Cardiac fibroblast (primary cell): Measurements from ENCODE around the gene MGMT.
A peak's percentile ranks its signal among the peaks of the same experiment; 100 is the strongest.

Source experiments
- DNase-seq, 2 donors: peaks; one replicate each; pipeline versions ENCODE4 v3.0.0 to v3.0.0-alpha.2; 2010; ENCODE audit warnings: low read depth in 2 of 2
- H3K4me3 ChIP-seq, 2 donors: replicated peaks in 1 of 2; 1 replicate in 1 of 2; 2 replicates in 1 of 2; pipeline ENCODE4 v1.5.1; 2011; ENCODE audit warnings: low read depth in 2 of 2, low read length in 2 of 2, mild to moderate bottlenecking in 2 of 2, moderate library complexity in 1 of 2
- TF ChIP-seq, protein P1 (sequence below): IDR thresholded peaks from one replicate; pipeline ENCODE4 v1.5.1; 2011; ENCODE audit warnings: low read depth, mild to moderate bottlenecking, low read length, inconsistent platforms

MGMT gene

DNA sequence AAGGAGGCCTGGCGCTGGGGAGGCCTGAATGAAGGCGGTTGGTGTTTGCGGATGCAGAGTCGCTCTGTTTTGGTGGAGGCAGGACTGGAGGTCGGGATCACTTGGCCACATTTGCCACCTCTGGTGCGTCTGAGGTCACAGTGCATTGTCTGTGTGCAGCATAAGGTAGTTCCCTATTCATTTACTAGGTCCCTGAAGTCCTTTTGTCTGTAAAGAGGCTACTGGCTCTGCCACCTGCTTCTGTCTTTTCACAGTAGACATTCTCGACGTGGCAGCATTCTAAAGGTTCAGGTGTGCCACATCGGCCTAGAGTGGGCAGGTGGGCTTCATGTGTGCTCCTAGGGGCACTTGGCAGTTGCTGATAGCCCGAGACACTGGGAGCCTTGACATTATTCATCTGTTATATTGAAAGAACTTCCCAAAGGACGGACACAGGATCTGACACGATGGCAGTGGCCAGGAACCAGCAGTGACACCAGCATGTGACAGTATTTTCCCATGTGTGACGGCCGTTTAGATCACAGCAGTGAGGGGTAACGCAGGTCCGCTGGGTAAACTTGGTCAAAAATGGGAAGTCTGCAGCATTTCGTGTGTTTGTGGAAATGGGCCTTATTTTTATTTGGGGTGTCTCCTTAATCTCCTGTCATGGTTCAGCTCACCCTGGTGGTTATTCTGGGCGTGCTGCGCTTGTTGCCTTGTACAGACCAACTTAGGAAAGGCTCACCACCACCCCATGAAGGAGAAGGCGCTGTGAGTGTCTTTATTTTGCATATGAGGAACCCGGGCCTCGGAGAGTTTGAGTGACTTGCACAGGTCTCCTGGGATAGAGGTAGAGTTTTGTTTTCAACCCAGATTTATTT is 5.9 kb downstream of the MGMT start:
- DNase-seq, result no peak
- TF ChIP-seq, protein P1, sequence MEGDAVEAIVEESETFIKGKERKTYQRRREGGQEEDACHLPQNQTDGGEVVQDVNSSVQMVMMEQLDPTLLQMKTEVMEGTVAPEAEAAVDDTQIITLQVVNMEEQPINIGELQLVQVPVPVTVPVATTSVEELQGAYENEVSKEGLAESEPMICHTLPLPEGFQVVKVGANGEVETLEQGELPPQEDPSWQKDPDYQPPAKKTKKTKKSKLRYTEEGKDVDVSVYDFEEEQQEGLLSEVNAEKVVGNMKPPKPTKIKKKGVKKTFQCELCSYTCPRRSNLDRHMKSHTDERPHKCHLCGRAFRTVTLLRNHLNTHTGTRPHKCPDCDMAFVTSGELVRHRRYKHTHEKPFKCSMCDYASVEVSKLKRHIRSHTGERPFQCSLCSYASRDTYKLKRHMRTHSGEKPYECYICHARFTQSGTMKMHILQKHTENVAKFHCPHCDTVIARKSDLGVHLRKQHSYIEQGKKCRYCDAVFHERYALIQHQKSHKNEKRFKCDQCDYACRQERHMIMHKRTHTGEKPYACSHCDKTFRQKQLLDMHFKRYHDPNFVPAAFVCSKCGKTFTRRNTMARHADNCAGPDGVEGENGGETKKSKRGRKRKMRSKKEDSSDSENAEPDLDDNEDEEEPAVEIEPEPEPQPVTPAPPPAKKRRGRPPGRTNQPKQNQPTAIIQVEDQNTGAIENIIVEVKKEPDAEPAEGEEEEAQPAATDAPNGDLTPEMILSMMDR, result no peak
- no peak overlapping the region for H3K4me3 ChIP-seq

DNA sequence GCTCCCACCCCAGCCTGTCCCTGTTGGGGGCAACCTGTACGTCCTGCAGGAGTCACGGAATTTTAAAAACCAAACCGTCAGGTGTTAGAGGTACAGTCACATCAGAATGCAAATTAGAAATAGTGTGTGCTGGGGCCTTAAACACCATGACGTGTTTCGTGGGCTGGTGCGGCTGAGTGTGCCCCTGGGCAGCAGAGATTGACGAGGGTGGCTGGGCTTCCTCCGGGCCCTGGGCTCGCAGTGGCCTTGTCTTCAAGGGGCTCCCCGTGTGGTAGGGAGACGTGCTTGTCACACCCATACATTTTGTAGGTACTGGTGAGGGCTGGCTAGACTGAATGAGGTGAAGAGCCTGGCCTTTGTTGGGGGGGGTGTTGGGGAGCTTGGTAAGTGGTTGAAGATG is 7.6 kb downstream of the MGMT start:
- no peak overlapping the region for H3K4me3 ChIP-seq
- TF ChIP-seq, protein P1, result no peak

DNA sequence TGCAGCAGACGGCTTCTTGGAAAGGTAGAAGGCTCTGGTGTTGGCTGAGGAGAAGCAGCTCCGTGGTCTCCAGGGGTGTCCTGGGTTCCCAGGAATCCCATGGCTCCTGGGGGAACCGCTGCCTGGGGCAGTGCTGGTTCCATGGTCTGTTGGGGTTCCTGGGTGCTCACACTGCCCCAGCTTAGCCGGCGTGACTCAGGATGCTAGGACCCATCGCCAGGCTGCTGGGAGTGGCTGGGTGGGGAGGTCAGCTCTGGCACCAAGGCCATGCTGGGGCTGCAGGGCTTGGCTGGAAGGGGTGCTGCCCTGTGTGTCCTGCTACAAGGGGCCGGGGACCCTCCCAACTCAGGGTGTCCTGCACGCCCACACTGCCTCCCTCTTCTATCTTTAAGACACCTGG is 9.4 kb downstream of the MGMT start:
- H3K4me3 ChIP-seq, result no peak overlapping the region
- DNase-seq, result no peak
- TF ChIP-seq, protein P1, result no peak

More for the DNA sequence above, 7.6 kb downstream of the MGMT start:
- no peak for DNase-seq

DNA sequence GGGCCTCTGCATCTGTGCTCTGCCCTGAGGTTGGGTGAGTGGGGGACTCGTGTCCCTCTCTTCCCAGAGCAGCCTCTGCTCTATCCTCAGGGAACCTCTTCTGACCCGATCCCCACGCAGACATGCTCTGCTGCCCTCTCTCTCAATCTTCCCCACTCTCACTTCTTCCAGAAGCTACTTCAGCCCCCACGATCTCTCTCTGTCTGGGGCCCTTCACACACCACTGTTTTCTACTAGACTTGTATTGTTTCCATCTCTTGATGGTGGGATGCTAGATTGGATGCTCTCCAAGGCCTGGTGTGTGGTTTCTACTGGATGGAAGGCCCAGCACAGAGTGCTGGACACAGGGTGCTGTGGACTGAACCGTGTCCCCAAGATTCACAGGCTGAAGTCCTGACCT is 10.0 kb downstream of the MGMT start:
- no peak overlapping the region for H3K4me3 ChIP-seq
- TF ChIP-seq, protein P1, result no peak
- no peak for DNase-seq

DNA sequence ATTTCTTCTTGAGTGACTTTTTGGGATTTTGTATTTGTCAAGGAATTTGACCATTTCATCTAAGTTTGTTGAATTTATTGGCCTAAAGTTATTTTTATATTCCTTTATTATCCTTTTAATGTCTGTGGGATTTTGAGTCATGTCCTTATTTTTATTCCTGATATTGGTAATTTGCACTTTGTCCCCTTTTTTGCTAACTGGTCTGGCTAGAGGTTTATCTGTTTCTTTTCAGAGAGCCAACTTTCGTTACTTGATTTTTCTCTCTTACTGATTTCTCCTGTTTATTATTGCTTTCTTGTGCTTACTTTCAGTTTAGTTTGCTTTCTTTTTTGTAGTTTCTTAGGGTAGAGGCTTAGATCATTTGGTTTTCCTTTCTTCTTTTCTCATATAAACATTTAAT is 14.6 kb downstream of the MGMT start:
- H3K4me3 ChIP-seq, result no peak overlapping the region
- no peak for DNase-seq
- TF ChIP-seq, protein P1, result no peak

DNA sequence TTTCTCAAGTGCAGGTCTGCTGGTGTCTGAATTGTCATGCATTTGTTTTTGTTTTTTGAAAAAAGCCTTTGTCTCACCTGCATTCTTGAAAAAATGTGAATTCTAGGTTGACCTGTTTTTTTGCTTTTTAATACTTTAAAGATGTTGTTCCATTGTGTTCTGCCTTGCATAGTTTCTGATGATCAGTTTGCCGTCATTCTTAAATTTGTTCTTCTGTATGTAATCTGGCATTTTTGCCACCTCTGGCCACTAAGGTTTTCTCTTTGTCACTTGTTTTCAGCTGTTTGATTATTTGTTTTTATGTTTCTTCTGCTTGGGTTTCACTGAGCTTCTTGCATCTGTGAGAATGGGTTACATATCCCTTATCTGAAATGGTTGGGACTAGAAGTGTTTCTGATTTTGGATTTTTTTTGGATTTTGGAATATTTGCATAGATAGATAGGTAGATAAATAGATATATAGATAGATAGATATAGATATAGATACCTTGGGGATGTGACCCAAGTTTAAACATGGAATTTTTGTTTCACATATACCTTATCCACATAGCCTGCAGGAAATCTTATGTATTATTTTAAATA is 16.5 kb downstream of the MGMT start:
- TF ChIP-seq, protein P1, result no peak
- DNase-seq, result peak in 1 of 2 donors; percentile 6
- no peak overlapping the region for H3K4me3 ChIP-seq
